ENCODE measurements around the gene PLA2G4D.

Gene PLA2G4D

GRCh38 chr15:42069496-42070278 is 24.7 kb downstream of the PLA2G4D start:
- DNase-seq, result no peak

DNA sequence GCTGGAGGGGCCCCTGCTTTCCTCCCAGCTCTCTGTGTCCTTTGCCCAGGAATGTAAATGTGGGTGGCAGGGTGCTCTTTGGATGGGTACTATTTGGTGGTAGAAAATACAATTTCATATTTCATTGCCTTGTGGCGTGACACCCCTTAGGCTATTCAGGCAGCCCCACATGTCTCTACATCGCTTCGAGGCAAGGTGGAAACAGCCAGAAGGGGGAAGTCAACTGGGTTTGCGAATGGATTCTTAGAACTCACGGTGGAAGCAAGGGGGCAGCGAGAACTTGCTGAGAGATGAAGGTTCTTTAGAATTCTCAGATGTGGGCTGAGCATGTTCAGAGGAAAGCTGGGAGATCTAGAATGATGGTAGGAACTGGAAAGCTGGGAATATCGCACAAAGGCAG is 25.3 kb downstream of the PLA2G4D start:
- no peak for DNase-seq

DNA sequence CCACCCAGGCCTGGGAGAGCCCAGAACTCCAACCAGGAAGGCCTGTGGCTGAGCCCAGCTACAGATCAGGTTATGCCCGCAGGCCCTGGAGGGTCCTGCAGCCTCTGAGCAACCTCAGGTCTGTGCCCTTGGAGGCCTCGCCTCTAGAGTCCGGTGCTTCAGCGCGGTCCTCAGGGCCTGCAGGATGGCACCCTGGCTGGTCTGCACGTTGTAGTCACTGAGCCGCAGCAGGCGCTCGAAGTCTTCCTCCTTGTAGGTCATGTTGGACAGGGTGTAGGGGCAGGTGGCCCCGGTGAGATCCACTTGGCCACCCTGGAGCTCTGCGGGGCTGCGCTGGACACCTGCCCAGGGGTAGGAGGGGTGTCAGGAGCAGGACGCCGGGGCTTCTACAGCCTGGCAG is 25.8 kb downstream of the PLA2G4D start:
- no peak for DNase-seq

GRCh38 chr15:42066764-42067415 is 27.5 kb downstream of the PLA2G4D start:
- DNase-seq, result no peak

DNA sequence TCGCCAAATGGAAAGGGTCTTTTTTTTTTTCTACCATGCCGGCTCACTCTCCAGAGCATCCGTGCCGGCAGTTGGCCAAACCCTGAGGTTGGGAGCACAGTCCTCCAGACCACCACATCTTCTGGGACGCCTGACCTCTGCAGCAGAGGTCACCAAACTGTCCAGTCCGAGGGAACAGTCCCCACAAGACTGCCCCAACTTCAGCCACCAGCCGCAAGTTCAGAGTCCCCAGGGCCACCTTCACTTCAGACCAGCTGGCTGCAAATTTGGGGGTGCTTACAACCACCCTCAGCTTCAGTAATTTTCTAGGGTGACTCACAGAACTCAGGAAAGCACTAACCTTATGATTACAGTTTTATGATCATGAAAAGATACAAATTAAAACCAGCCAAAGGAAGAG is 28.9 kb downstream of the PLA2G4D start:
- no peak for DNase-seq

GRCh38 chr15:42065033-42065432 is 29.3 kb downstream of the PLA2G4D start:
- peak; percentile 40 for DNase-seq

DNA sequence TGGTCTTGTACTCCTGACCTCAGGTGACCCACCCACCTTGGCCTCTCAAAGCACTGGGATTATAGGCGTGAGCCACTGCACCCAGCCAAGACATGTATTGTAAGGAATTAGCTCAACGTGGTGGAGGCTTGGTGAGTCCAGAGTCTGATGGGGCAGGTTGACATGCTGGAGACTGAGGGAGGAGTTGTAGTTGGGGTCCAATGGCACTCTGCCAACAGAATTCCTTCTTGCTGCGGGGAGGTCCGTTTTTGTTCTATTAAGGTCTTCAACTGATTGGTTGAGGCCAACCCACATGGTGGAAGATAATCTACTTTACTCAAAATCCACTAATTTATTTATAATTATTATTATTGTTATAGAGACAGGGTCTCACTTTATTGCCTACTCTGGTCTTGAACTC is 30.1 kb downstream of the PLA2G4D start:
- DNase-seq, result no peak

- DNase-seq, result no peak
Observed at GRCh38 chr15:42063122-42063848, 31.1 kb downstream of the PLA2G4D start.

GRCh38 chr15:42062284-42062806 is 32.0 kb downstream of the PLA2G4D start:
- no peak for DNase-seq

DNA sequence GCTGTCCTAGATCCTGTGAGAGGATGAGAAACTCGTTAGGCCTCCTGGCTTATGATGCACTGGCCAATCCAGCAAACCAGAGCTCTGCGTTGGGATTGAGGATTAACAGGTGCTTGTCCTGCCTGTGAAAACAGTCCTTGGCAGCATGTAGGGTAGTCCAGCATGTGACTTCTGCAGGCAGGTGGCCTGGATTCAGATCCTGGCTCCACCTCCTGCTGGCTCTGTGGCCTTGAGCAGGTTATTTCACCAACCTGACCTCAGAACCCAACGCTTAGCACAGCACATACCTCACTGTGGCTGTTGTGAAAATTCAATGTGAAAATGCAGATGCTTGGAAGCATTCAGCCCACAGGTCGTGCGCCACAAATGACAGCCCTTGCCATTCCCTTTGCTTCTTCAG is 33.6 kb downstream of the PLA2G4D start:
- DNase-seq, result no peak

DNA sequence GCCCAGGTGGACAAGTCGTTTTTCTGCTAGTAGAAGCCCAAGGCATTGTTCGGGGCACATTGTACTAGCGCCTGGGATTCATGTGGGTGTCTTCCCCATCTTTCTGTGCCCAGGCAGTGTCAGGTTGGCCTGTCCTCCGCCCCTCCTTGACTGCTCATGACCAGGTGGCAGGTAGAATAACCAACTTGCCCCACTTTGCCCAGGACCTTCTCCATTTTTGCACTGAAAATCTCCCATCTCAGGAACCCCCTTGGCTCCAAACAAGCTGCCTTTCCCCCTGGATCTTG is 33.9 kb downstream of the PLA2G4D start:
- DNase-seq, result no peak

GRCh38 chr15:42059661-42060476 is 34.5 kb downstream of the PLA2G4D start:
- peak; percentile 40 for DNase-seq

- DNase-seq, result no peak
Observed at GRCh38 chr15:42058791-42059190, 35.6 kb downstream of the PLA2G4D start.

DNA sequence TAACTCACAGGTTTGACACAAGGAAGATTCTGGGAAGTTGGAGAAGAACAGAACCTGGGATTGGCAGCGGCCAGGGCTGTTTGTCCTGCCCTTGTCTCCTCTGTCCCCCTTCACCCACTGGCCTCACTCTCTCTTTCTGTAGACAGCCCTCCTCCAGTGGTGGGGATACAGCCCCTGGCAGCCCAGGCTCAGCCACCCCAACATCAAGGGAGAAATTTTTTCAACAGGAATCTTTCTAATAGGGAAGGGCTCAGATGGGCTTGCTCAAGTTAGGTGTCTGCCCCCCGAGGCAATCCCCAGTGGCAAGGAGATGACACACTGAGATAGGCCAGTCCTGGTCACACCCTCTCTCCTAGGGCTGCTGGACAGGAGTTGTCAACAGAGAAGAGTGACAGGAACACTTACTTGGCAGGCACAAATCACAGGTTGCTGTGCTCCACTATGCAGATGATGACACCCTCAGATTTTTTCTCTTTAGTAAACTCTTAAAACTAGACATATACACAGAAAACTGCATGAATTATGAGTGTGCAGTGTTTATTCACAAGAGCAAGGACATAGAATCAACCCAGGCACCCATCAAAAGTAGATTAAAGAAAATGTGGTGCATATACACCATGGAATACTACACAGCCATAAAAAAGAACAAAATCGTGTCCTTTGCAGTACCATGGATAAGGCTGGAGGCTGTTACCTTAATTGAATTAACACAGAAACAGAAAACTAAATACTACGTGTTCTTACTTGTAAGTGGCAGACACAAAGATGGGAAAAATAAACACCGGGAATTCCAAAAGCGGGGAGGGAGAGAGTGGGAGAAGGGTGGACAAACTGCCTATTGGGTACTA is 36.3 kb downstream of the PLA2G4D start:
- no peak for DNase-seq

DNA sequence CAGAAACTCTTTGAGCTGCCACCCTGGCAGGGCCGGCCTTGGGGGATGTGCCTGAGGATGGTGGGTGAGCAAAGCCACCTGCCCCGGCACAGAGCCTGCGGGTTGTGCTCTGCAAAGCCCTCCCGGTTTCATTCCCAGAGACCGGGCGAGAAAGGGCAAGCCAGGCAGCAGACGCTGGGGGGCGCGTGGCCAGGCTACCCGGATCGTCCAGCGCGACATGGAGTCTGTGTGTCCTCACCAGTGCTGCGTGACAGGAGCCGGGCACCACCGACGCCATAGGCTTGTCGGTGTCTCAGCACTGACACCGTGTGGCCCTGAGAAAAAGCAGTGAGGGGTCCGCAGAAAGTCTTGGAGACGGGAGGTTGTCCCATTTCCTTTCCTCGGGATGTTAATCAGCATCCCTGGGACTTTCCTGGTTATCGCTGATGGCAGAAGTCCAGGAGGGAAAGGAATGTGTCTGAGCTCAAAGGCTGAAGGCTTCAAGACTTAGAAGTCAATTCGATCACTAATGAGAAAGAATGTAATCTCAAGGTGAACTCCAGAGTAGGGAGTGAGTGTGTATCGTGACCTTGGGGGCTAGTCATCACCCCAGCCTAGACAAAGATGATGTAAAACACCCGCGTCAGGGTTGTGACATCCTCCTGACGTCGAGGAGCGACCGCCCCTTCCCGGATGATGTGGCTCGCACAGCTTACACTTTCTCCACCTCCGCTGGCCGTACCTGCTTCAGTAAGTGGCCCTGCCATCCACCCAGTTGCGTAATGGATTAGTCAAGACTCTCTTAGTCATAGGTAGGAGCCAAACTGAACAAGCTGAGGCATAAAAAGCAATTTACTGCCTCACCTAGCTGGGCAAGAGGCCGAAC is 37.2 kb downstream of the PLA2G4D start:
- DNase-seq, result peak; percentile 65

DNA sequence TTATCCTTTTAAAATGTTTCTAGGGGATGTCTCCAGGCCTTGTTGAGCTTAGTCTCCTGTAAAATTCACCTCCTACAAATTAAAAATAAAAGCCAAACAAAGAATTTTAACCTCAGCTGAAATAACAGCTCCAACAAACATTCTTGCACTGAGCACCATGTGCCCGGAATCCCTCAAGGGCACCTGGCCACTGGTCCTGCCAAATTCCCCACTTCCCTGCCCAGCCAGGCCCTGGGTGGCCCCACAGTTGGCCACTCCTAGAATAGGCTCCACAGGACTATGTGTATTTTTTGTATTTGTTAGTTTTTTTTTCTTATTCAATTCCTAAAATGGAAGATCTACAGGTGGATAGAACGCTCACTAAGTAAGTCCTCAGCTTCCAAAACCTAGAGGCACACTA is 40.4 kb downstream of the PLA2G4D start:
- no peak for DNase-seq

GRCh38 chr15:42053010-42053409 is 41.4 kb downstream of the PLA2G4D start:
- no peak for DNase-seq

DNA sequence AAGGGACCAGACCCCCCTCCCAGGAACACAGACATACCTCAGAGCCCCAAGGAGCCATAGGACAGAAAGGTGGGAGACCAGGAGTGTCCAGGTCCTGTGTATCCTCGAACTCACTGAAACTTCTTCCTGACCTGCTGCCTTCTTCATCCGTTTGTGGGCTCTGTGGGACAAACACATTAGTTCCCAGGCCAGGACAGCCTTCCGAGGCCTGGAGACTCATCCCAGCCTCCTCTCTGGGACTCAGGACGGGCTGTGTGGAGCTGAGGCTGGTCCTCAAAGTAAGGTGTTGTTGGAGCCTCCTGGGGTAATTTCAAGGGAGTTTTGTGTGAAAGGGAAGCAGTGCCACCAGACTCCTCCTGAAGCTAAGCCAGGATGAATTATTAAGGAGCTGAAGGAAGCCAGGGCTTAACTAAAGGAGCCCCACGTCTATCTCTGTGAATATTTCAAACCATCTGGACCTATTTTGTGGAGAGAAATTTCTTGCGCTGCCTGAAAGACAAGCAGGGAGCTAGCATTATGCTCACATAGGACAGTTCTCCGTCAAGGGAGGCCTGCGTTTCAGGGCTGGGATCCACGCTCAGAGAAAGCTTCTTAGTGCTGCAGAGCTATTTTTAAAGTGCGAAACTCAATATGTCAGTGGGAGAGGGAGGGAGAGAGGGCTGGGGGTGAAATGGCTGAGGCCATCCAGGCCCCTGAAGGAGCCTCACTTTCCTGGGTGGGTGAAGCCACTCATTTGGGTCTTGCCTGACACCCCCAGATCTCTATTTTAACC is 43.7 kb downstream of the PLA2G4D start:
- no peak for DNase-seq

GRCh38 chr15:42048821-42049200 is 45.6 kb downstream of the PLA2G4D start:
- DNase-seq, result no peak

DNA sequence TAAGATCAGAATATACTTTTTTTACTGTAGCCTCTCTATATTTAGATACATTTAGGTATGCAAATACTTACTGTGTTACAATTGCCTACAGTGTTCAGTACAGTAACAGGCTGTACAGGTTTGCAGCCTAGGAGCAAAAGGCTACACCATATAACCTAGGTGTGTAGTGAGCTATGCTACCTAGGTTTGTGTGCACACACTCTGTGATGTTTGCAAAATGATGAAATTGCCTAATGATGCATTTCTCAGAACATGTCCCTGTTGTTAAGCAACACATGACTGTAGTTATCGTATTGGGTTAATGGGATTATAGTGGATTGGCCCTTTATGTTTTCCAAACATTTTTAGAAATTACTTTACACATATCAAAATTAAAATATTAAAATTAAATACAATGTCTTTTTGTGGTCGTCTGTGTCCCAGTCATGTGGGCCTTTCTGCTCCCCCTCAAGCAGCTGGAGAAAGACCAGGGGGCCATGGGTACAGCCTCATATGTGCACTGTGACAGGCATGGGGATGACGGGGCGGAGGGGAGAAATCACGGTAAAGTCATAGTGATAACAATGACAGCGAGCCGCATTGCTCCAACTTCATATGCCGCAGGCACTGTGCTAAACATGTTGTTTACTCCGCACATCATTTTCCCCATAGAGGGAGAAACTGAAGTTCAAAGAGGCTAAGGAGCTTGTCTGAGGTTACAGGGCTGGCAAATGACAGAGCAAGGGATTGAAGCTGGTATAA is 46.1 kb downstream of the PLA2G4D start:
- DNase-seq, result no peak

Measured in NCI-H345 (cell line).